LNCAP (cell line): Measurements from ENCODE around the gene RPL29.

Experiments used
- TF ChIP-seq, protein P1 (sequence below): fragments of 450-650 bp; IDR thresholded peaks from 2 replicates; pipeline ENCODE4 v1.5.1; 2017; ENCODE audit warnings: mild to moderate bottlenecking

Gene RPL29

DNA sequence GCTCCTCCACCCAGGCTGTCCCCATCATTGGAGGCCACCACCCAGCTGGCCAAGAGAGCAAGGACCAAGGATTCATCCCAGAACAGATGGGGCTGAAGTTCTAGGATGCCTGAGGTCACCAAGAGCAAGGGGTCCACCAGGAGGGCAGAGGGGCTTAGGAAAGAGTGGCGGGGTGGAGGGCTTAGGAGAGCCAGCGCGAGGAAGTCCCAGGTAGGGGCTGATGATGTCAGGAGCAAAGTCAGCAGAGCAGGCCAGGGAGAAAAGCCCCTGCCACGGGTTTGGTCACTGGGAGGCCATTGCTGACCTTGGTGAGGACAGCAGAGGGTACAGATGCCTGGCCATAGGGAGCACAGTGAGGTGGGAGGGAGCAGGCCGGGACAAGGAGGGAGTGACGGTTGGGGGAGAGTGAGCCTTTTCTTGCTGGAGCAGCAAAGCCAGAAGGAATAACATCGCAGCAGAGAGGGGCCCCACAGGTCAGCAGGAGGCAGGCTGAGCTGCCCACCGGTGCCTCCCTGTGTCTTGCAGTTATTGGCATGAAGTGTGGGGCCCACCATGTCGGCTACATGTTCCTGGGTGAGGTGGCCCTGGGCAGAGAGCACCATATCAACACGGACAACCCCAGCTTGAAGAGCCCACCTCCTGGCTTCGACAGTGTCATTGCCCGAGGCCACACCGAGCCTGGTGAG is 48.3 kb downstream of the RPL29 start:
- TF ChIP-seq, protein P1, sequence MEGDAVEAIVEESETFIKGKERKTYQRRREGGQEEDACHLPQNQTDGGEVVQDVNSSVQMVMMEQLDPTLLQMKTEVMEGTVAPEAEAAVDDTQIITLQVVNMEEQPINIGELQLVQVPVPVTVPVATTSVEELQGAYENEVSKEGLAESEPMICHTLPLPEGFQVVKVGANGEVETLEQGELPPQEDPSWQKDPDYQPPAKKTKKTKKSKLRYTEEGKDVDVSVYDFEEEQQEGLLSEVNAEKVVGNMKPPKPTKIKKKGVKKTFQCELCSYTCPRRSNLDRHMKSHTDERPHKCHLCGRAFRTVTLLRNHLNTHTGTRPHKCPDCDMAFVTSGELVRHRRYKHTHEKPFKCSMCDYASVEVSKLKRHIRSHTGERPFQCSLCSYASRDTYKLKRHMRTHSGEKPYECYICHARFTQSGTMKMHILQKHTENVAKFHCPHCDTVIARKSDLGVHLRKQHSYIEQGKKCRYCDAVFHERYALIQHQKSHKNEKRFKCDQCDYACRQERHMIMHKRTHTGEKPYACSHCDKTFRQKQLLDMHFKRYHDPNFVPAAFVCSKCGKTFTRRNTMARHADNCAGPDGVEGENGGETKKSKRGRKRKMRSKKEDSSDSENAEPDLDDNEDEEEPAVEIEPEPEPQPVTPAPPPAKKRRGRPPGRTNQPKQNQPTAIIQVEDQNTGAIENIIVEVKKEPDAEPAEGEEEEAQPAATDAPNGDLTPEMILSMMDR = no peak

DNA sequence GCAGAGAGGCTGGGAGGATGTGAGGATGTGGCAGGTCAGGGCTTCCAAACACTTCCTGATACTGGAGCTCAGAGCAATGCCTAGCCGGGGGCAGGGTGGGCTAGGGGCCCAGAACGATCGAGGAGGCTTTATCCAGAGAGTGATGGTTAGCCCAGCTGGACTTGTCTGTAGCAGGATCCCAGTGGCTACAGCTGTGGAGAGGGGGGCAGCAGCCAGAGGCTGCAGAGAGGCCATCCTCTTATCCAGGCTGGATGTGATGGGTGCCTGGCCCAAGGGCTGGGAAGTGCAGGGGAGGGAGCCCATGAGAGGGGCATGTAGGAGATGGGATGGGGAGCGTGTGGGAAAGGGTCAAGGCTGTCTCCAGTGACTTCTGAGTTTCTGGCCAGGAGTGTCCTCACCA is 48.9 kb downstream of the RPL29 start:
- TF ChIP-seq, protein P1 = no peak

DNA sequence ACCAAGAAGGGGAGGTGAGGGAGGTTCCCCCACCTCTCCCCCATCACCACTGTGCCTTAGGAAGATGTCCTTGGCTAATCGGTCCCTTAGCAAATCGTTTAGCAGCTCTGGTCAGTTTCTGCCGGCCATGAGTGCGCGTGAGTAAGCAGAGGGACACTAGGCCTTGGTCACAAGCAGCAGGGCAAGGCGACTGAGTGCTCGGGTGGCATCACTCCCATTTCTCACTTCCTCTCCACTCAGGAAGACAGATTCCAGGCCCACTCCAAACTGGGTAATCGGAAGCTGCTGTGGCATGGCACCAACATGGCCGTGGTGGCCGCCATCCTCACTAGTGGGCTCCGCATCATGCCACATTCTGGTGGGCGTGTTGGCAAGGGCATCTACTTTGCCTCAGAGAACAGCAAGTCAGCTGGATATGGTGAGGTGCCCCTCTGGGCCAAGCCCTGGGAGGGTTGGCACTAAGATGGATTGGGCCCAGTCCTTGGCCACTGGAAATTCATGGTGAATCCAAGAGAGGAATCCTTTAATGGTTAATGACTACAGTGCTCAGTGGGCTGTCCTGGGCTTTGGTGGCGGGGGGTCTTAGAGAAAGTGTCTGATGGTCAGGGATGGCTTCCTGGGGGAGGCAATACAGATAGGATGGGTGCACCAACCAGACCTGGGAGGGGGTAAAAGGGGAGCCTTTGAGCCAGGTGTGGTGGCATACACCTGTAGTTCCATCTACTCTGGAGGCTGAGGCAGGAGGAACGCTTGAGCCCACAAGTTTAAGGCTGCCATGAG is 49.6 kb downstream of the RPL29 start:
- TF ChIP-seq, protein P1 = no peak

DNA sequence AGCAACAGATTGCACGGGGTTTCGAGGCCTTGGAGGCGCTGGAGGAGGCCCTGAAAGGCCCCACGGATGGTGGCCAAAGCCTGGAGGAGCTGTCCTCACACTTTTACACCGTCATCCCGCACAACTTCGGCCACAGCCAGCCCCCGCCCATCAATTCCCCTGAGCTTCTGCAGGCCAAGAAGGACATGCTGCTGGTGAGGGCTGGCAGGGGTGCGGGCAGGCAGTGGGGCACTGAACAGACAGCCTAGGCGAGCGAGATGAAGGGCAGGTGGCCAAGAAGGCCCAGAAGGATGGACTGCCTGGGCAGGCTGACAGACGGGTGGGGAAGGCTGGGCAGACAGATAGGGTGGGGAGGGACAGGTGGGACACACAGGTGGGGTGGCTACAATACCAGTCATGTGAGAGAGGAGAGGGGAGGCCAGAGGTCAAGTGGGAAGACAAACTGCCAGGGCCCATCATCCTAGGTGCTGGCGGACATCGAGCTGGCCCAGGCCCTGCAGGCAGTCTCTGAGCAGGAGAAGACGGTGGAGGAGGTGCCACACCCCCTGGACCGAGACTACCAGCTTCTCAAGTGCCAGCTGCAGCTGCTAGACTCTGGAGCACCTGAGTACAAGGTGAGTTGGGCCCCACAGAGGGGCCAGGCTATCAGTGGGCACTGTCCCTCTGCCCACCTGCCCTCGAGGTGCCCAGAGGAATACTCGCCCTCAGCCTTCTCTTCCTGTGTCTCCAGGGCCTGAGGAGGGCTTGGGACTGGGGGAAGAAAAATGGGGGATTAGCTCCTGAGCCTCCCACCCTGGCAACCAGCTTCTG is 50.5 kb downstream of the RPL29 start:
- TF ChIP-seq, protein P1 = no peak

DNA sequence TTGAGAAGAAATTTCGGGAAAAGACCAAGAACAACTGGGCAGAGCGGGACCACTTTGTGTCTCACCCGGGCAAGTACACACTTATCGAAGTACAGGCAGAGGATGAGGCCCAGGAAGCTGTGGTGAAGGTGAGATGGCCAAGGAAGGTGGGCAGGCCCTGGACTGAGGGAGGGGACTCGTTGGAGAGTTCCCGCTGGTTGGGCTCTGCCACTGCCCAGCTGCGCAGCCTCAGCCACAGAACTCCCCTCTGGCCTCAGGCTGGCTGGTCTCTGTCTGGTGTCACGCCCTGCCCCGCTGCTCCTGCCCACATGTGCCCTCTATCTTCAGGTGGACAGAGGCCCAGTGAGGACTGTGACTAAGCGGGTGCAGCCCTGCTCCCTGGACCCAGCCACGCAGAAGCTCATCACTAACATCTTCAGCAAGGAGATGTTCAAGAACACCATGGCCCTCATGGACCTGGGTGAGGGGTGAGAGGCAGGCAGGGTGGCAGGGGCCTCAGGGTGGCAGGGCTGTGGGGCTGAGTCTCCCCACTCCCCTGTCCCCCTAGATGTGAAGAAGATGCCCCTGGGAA is 51.2 kb downstream of the RPL29 start:
- TF ChIP-seq, protein P1 = no peak
